ENCODE results near the gene CTNNBIP1. TPM values are rescaled to one million over a fixed set of nuclear protein-coding genes. Genes with fewer than 3 reads are reported as not detected.
A peak's percentile ranks its signal among the peaks of the same experiment; 100 is the strongest.

CTNNBIP1 gene
- total and polyA plus RNA-seq, 4 donors = 6.7 to 10.6 (median 9.6) TPM

GRCh38 chr1:9929431-9930385 lies 19.6 kb upstream of the CTNNBIP1 start:
- no peak overlapping the region for H3K9ac ChIP-seq (ENCODE audit: low read depth in 1 of 2, low read length in 2 of 2)
- no peaks in the 10 kb centered on the region for H3K9me3 ChIP-seq (ENCODE audit: control insufficient read depth in 4 of 4, low read length in 3 of 4)
- peak; percentile 41 for DNase-seq (ENCODE audit: low spot score)
- TF ChIP-seq FOXA1 (IDR thresholded peaks at IDR 0.05) = no peak
- no peak for TF ChIP-seq TAF1 (conservative IDR thresholded peaks at IDR 0.05)
- TF ChIP-seq HNF4A (conservative IDR thresholded peaks at IDR 0.05) = peak in 1 of 2 donors; percentile 18
- TF ChIP-seq YY1 (IDR thresholded peaks at IDR 0.05) = no peak
- TF ChIP-seq JUND (IDR thresholded peaks at IDR 0.05) = no peak
- no peak for TF ChIP-seq HNF4G (IDR thresholded peaks at IDR 0.05)
- TF ChIP-seq MAX (IDR thresholded peaks at IDR 0.05) = no peak
- no peak for TF ChIP-seq GABPA (IDR thresholded peaks at IDR 0.05 in 1 of 2, conservative IDR thresholded peaks at IDR 0.05 in 1 of 2)
- H3K27me3 ChIP-seq (ENCODE audit: control insufficient read depth in 4 of 4, insufficient read depth in 4 of 4, low read length in 3 of 4) = no peaks in the 10 kb centered on the region
- 74% methylated on average over 15 of the region's 15 CpGs for WGBS
- no peak overlapping the region for H3K27ac ChIP-seq (ENCODE audit: low read depth in 1 of 2, low read length in 2 of 2)
- peaks cover 6 to 25% (median 15%) of the 10 kb centered on the region in 4 donors for H3K36me3 ChIP-seq (ENCODE audit: control insufficient read depth in 4 of 4, insufficient read depth in 3 of 4, low read depth in 1 of 4, low read length in 3 of 4)
- no peaks in the 10 kb centered on the region for H3K4me1 ChIP-seq (ENCODE audit: control insufficient read depth in 4 of 4, insufficient read depth in 4 of 4, low read length in 3 of 4)
- H3K4me3 ChIP-seq (ENCODE audit: low read depth in 1 of 3, low read length in 3 of 3) = no peak overlapping the region

DNA sequence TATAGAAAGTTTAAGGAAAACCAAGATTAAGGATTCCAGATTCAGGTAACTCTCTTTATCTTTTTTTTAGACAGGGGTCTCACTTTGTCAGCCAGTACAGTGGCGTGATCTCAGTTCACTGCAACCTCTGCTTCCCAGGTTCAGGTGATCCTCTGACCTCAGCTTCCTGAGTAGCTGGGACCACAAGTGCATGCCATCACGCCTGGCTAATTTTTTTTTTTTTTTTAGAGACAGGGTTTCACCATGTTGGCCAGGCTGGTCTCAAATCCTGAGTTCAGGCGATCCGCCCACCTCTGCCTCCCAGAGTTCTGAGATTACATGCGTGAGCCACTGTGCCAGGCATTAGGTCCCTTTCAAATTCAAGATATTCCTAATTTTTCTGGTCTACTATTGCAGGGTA lies 17.2 kb upstream of the CTNNBIP1 start:
- Histone ChIP-seq H3K36me3 (ENCODE audit: control insufficient read depth in 4 of 4, insufficient read depth in 3 of 4, low read depth in 1 of 4, low read length in 3 of 4) (peaks cover 4 to 21% (median 8%) of the 10 kb centered on the region in 4 donors), H3K4me3 (ENCODE audit: low read depth in 1 of 3, low read length in 3 of 3) (no peak overlapping the region), H3K9ac (ENCODE audit: low read depth in 1 of 2, low read length in 2 of 2) (no peak overlapping the region), H3K4me1 (ENCODE audit: control insufficient read depth in 4 of 4, insufficient read depth in 4 of 4, low read length in 3 of 4) (no peaks in the 10 kb centered on the region), H3K9me3 (ENCODE audit: control insufficient read depth in 4 of 4, low read length in 3 of 4) (no peaks in the 10 kb centered on the region), H3K27ac (ENCODE audit: low read depth in 1 of 2, low read length in 2 of 2) (no peak overlapping the region), H3K27me3 (ENCODE audit: control insufficient read depth in 4 of 4, insufficient read depth in 4 of 4, low read length in 3 of 4) (no peaks in the 10 kb centered on the region)
- TF ChIP-seq FOXA1 (IDR thresholded peaks at IDR 0.05) (no peak), YY1 (IDR thresholded peaks at IDR 0.05) (no peak), NR2F2 (IDR thresholded peaks at IDR 0.05) (no peak)
- WGBS = 94% methylated on average over 5 of the region's 5 CpGs
- DNase-seq (ENCODE audit: low spot score) = no peak

- no peak for DNase-seq (ENCODE audit: low spot score)
- Histone ChIP-seq H3K27ac (ENCODE audit: low read depth in 1 of 2, low read length in 2 of 2) (no peak overlapping the region), H3K9me3 (ENCODE audit: control insufficient read depth in 4 of 4, low read length in 3 of 4) (no peaks in the 10 kb centered on the region), H3K36me3 (ENCODE audit: control insufficient read depth in 4 of 4, insufficient read depth in 3 of 4, low read depth in 1 of 4, low read length in 3 of 4) (no peaks in the 10 kb centered on the region), H3K9ac (ENCODE audit: low read depth in 1 of 2, low read length in 2 of 2) (no peak overlapping the region), H3K27me3 (ENCODE audit: control insufficient read depth in 4 of 4, insufficient read depth in 4 of 4, low read length in 3 of 4) (no peaks in the 10 kb centered on the region), H3K4me3 (ENCODE audit: low read depth in 1 of 3, low read length in 3 of 3) (no peak overlapping the region), H3K4me1 (ENCODE audit: control insufficient read depth in 4 of 4, insufficient read depth in 4 of 4, low read length in 3 of 4) (no peaks in the 10 kb centered on the region)
- TF ChIP-seq, protein P1, sequence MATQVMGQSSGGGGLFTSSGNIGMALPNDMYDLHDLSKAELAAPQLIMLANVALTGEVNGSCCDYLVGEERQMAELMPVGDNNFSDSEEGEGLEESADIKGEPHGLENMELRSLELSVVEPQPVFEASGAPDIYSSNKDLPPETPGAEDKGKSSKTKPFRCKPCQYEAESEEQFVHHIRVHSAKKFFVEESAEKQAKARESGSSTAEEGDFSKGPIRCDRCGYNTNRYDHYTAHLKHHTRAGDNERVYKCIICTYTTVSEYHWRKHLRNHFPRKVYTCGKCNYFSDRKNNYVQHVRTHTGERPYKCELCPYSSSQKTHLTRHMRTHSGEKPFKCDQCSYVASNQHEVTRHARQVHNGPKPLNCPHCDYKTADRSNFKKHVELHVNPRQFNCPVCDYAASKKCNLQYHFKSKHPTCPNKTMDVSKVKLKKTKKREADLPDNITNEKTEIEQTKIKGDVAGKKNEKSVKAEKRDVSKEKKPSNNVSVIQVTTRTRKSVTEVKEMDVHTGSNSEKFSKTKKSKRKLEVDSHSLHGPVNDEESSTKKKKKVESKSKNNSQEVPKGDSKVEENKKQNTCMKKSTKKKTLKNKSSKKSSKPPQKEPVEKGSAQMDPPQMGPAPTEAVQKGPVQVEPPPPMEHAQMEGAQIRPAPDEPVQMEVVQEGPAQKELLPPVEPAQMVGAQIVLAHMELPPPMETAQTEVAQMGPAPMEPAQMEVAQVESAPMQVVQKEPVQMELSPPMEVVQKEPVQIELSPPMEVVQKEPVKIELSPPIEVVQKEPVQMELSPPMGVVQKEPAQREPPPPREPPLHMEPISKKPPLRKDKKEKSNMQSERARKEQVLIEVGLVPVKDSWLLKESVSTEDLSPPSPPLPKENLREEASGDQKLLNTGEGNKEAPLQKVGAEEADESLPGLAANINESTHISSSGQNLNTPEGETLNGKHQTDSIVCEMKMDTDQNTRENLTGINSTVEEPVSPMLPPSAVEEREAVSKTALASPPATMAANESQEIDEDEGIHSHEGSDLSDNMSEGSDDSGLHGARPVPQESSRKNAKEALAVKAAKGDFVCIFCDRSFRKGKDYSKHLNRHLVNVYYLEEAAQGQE (IDR thresholded peaks at IDR 0.05) = no peak
- TF ChIP-seq RXRA (IDR thresholded peaks at IDR 0.05) = no peak
- no peak for TF ChIP-seq MAX (IDR thresholded peaks at IDR 0.05)
- TF ChIP-seq SP1 (IDR thresholded peaks at IDR 0.05) = no peak
- WGBS = 87% methylated on average over 5 of the region's 5 CpGs
These were observed 12.3 kb upstream of the CTNNBIP1 start for GRCh38 chr1:9922342-9922741.

Measured in liver (tissue), 9 donors.